ENCODE measurements around the gene PDZRN4.
"Not testable (repeated sequence)": the region's sequence is repeated elsewhere in the genome, so short reads cannot be mapped to it uniquely, and the experiment has no call there.

The PDZRN4 gene

GRCh38 chr12:41577995-41578394, 389.9 kb downstream of the PDZRN4 start:
- Mint-ChIP-seq H3K9me3 (ENCODE audit: low read depth) (no peaks in the 10 kb centered on the region), H3K27me3 (peaks cover 3% of the 10 kb centered on the region), H3K4me3 (no peak overlapping the region), H3K27ac (no peak overlapping the region), H3K4me1 (ENCODE audit: low read depth) (no peaks in the 10 kb centered on the region), H3K36me3 (no peaks in the 10 kb centered on the region)

- Mint-ChIP-seq H3K4me3 (no peak overlapping the region), H3K9me3 (ENCODE audit: low read depth) (no peaks in the 10 kb centered on the region), H3K4me1 (ENCODE audit: low read depth) (no peaks in the 10 kb centered on the region), H3K27me3 (no peaks in the 10 kb centered on the region), H3K36me3 (no peaks in the 10 kb centered on the region), H3K27ac (no peak overlapping the region)
Observed at GRCh38 chr12:41585784-41586183, 397.7 kb downstream of the PDZRN4 start.

- Mint-ChIP-seq H3K36me3 (no peaks in the 10 kb centered on the region), H3K27ac (no peak overlapping the region), H3K9me3 (ENCODE audit: low read depth) (no peaks in the 10 kb centered on the region)
Observed at GRCh38 chr12:41587574-41587973, 399.5 kb downstream of the PDZRN4 start.

GRCh38 chr12:41589878-41590277, 401.8 kb downstream of the PDZRN4 start:
- Mint-ChIP-seq H3K27me3 (no peaks in the 10 kb centered on the region), H3K36me3 (no peaks in the 10 kb centered on the region), H3K9me3 (ENCODE audit: low read depth) (no peaks in the 10 kb centered on the region), H3K4me1 (ENCODE audit: low read depth) (no peaks in the 10 kb centered on the region), H3K4me3 (no peak overlapping the region), H3K27ac (no peak overlapping the region)

More at GRCh38 chr12:41587574-41587973, 399.5 kb downstream of the PDZRN4 start:
- H3K4me1 Mint-ChIP-seq (ENCODE audit: low read depth) = no peaks in the 10 kb centered on the region
- H3K4me3 Mint-ChIP-seq = no peak overlapping the region
- H3K27me3 Mint-ChIP-seq = no peaks in the 10 kb centered on the region

GRCh38 chr12:41596190-41596589, 408.1 kb downstream of the PDZRN4 start:
- no peak overlapping the region for H3K27ac Mint-ChIP-seq
- H3K36me3 Mint-ChIP-seq = no peaks in the 10 kb centered on the region
- no peak overlapping the region for H3K4me3 Mint-ChIP-seq
- no peaks in the 10 kb centered on the region for H3K27me3 Mint-ChIP-seq
- H3K9me3 Mint-ChIP-seq (ENCODE audit: low read depth) = no peaks in the 10 kb centered on the region
- no peaks in the 10 kb centered on the region for H3K4me1 Mint-ChIP-seq (ENCODE audit: low read depth)

GRCh38 chr12:41604830-41605229, 416.7 kb downstream of the PDZRN4 start:
- Mint-ChIP-seq H3K9me3 (ENCODE audit: low read depth) (no peaks in the 10 kb centered on the region), H3K27me3 (no peaks in the 10 kb centered on the region), H3K4me1 (ENCODE audit: low read depth) (no peaks in the 10 kb centered on the region), H3K4me3 (no peak overlapping the region), H3K27ac (no peak overlapping the region), H3K36me3 (no peaks in the 10 kb centered on the region)

GRCh38 chr12:41605545-41606305, 417.6 kb downstream of the PDZRN4 start:
- Mint-ChIP-seq H3K4me1 (ENCODE audit: low read depth) (no peaks in the 10 kb centered on the region), H3K27ac (no peak overlapping the region), H3K27me3 (no peaks in the 10 kb centered on the region), H3K36me3 (no peaks in the 10 kb centered on the region), H3K9me3 (ENCODE audit: low read depth) (no peaks in the 10 kb centered on the region), H3K4me3 (no peak overlapping the region)

GRCh38 chr12:41606468-41607445, 418.6 kb downstream of the PDZRN4 start:
- Mint-ChIP-seq H3K27ac (no peak overlapping the region), H3K36me3 (no peaks in the 10 kb centered on the region), H3K4me1 (ENCODE audit: low read depth) (no peaks in the 10 kb centered on the region), H3K4me3 (no peak overlapping the region), H3K27me3 (peaks cover 1% of the 10 kb centered on the region), H3K9me3 (ENCODE audit: low read depth) (no peaks in the 10 kb centered on the region)

GRCh38 chr12:41612892-41613557, 424.9 kb downstream of the PDZRN4 start:
- Mint-ChIP-seq H3K36me3 (no peaks in the 10 kb centered on the region), H3K27me3 (peaks cover 1% of the 10 kb centered on the region), H3K4me3 (no peak overlapping the region), H3K4me1 (ENCODE audit: low read depth) (no peaks in the 10 kb centered on the region), H3K9me3 (ENCODE audit: low read depth) (no peaks in the 10 kb centered on the region), H3K27ac (no peak overlapping the region)

GRCh38 chr12:41615174-41615573, 427.1 kb downstream of the PDZRN4 start:
- H3K36me3 Mint-ChIP-seq; H3K27ac Mint-ChIP-seq; H3K9me3 Mint-ChIP-seq (ENCODE audit: low read depth); H3K4me3 Mint-ChIP-seq; H3K4me1 Mint-ChIP-seq (ENCODE audit: low read depth); H3K27me3 Mint-ChIP-seq: not testable (repeated sequence)

- H3K27ac Mint-ChIP-seq = no peak overlapping the region
- no peak overlapping the region for H3K4me3 Mint-ChIP-seq
- H3K36me3 Mint-ChIP-seq = no peaks in the 10 kb centered on the region
- no peaks in the 10 kb centered on the region for H3K9me3 Mint-ChIP-seq (ENCODE audit: low read depth)
- peaks cover 1% of the 10 kb centered on the region for H3K27me3 Mint-ChIP-seq
- H3K4me1 Mint-ChIP-seq (ENCODE audit: low read depth) = no peaks in the 10 kb centered on the region
Observed at GRCh38 chr12:41619705-41620104, 431.6 kb downstream of the PDZRN4 start.

GRCh38 chr12:41621291-41621690, 433.2 kb downstream of the PDZRN4 start:
- H3K27ac Mint-ChIP-seq = no peak overlapping the region
- H3K27me3 Mint-ChIP-seq = peaks cover 1% of the 10 kb centered on the region
- H3K4me3 Mint-ChIP-seq = no peak overlapping the region
- H3K36me3 Mint-ChIP-seq = no peaks in the 10 kb centered on the region
- no peaks in the 10 kb centered on the region for H3K9me3 Mint-ChIP-seq (ENCODE audit: low read depth)
- H3K4me1 Mint-ChIP-seq (ENCODE audit: low read depth) = no peaks in the 10 kb centered on the region
